ENCODE data around the gene DUSP12. TPM values are rescaled to one million over a fixed set of nuclear protein-coding genes. Genes with fewer than 3 reads are reported as not detected.
"Not testable (repeated sequence)": the region's sequence is repeated elsewhere in the genome, so short reads cannot be mapped to it uniquely, and the experiment has no call there.

Gene DUSP12
- total RNA-seq, 1 experiment from 2014 or later, result 65.0 TPM

DNA sequence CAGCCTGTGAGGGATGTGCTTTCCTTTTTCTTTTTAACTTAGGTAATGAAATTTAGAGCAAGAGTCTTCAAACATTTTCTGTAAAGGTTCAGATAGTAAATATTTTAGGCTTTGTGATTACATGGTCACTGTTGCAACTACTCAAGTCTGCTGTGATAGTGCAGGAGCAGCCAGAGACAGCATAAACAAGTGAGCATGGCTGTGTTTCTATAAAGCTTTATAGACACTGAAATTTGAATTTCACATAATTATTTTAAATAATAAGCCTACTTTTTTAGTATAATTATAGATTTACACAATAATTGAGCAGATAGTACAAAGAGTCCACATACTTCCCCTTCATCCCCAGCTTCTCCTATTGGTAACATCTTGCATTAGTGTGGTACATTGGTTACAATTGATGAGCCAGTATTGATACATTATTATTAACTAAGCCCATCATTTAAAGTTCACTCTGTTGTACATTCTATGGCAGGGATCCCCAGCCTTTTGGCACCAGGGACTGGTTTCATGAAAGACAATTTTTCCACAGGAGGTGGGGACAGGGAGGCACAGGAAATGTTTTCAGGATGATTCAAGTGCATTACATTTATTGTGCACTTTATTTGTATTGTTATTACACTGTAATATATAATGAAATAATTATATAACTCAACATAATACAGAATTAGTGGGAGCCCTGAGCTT is 19.5 kb downstream of the DUSP12 start:
- DNase-seq (ENCODE audit: unreplicated experiment), result no peak
- intact Hi-C loops (cut with micrococcal nuclease), result no loop called here
- TF ChIP-seq, protein P1, sequence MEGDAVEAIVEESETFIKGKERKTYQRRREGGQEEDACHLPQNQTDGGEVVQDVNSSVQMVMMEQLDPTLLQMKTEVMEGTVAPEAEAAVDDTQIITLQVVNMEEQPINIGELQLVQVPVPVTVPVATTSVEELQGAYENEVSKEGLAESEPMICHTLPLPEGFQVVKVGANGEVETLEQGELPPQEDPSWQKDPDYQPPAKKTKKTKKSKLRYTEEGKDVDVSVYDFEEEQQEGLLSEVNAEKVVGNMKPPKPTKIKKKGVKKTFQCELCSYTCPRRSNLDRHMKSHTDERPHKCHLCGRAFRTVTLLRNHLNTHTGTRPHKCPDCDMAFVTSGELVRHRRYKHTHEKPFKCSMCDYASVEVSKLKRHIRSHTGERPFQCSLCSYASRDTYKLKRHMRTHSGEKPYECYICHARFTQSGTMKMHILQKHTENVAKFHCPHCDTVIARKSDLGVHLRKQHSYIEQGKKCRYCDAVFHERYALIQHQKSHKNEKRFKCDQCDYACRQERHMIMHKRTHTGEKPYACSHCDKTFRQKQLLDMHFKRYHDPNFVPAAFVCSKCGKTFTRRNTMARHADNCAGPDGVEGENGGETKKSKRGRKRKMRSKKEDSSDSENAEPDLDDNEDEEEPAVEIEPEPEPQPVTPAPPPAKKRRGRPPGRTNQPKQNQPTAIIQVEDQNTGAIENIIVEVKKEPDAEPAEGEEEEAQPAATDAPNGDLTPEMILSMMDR (IDR thresholded peaks at IDR 0.05; ENCODE audit: unreplicated experiment), result no peak
- Mint-ChIP-seq H3K4me1 (ENCODE audit: insufficient read depth, unreplicated experiment) (peaks cover 19% of the 10 kb centered on the region), H3K27ac (ENCODE audit: low read depth, unreplicated experiment) (no peak overlapping the region), H3K27me3 (ENCODE audit: insufficient read depth, unreplicated experiment) (no peaks in the 10 kb centered on the region), H3K4me3 (ENCODE audit: unreplicated experiment) (no peak overlapping the region), H3K36me3 (ENCODE audit: insufficient read depth, unreplicated experiment) (peaks cover 11% of the 10 kb centered on the region), H3K9me3 (ENCODE audit: unreplicated experiment) (no peaks in the 10 kb centered on the region)
- no TSS peak for BruUV-seq (replicated peaks)
- CTCF ChIA-PET, result interaction anchor here (0.6 to 1.3 kb wide), 3 partner anchors 29 to 268 kb away, joined by 3 to 4 read pairs (median 4); no protein-coding TSS in a partner anchor
- POLR2A ChIA-PET, result no interaction called here

GRCh38 chr1:161769673-161770045 is 20.1 kb downstream of the DUSP12 start:
- CTCF ChIA-PET, result interaction anchor here (1.3 kb wide), 2 partner anchors 30 to 268 kb away, joined by 3 to 4 read pairs; no protein-coding TSS in a partner anchor
- H3K27me3 Mint-ChIP-seq (ENCODE audit: insufficient read depth, unreplicated experiment); H3K4me3 Mint-ChIP-seq (ENCODE audit: unreplicated experiment); DNase-seq (ENCODE audit: unreplicated experiment); H3K27ac Mint-ChIP-seq (ENCODE audit: low read depth, unreplicated experiment); H3K9me3 Mint-ChIP-seq (ENCODE audit: unreplicated experiment); POLR2A ChIA-PET; intact Hi-C loops (cut with micrococcal nuclease); BruUV-seq (replicated peaks): not testable (repeated sequence)
- peaks cover 19% of the 10 kb centered on the region for H3K4me1 Mint-ChIP-seq (ENCODE audit: insufficient read depth, unreplicated experiment)
- H3K36me3 Mint-ChIP-seq (ENCODE audit: insufficient read depth, unreplicated experiment), result peaks cover 11% of the 10 kb centered on the region

- no peak for DNase-seq (ENCODE audit: unreplicated experiment)
- H3K4me1 Mint-ChIP-seq (ENCODE audit: insufficient read depth, unreplicated experiment), result peaks cover 19% of the 10 kb centered on the region
- no peak overlapping the region for H3K27ac Mint-ChIP-seq (ENCODE audit: low read depth, unreplicated experiment)
- H3K4me3 Mint-ChIP-seq (ENCODE audit: unreplicated experiment), result no peak overlapping the region
- CTCF ChIA-PET, result interaction anchor here (1.3 kb wide), 1 partner anchor 30 kb away, joined by 3 read pairs; no protein-coding TSS in a partner anchor
- peaks cover 11% of the 10 kb centered on the region for H3K36me3 Mint-ChIP-seq (ENCODE audit: insufficient read depth, unreplicated experiment)
- intact Hi-C loops (cut with micrococcal nuclease), result no loop called here
- no peaks in the 10 kb centered on the region for H3K9me3 Mint-ChIP-seq (ENCODE audit: unreplicated experiment)
- BruUV-seq (replicated peaks), result no TSS peak
- TF ChIP-seq, protein P1 (IDR thresholded peaks at IDR 0.05; ENCODE audit: unreplicated experiment), result no peak
- POLR2A ChIA-PET, result no interaction called here
- no peaks in the 10 kb centered on the region for H3K27me3 Mint-ChIP-seq (ENCODE audit: insufficient read depth, unreplicated experiment)
Measured at GRCh38 chr1:161770250-161770649, 20.7 kb downstream of the DUSP12 start.

GRCh38 chr1:161771161-161771560 is 21.6 kb downstream of the DUSP12 start:
- H3K4me3 Mint-ChIP-seq (ENCODE audit: unreplicated experiment), result no peak overlapping the region
- intact Hi-C loops (cut with micrococcal nuclease), result no loop called here
- DNase-seq (ENCODE audit: unreplicated experiment), result no peak
- ChIA-PET CTCF (interaction anchor here (0.6 to 2.8 kb wide), 4 partner anchors 18 to 612 kb away, joined by 3 to 16 read pairs (median 3); no protein-coding TSS in a partner anchor), POLR2A (interaction anchor here (1.2 kb wide), 1 partner anchor 21 kb away, joined by 4 read pairs; the partner anchor contains the start of gene DUSP12)
- no peak overlapping the region for H3K27ac Mint-ChIP-seq (ENCODE audit: low read depth, unreplicated experiment)
- H3K9me3 Mint-ChIP-seq (ENCODE audit: unreplicated experiment), result no peaks in the 10 kb centered on the region
- peaks cover 9% of the 10 kb centered on the region for H3K36me3 Mint-ChIP-seq (ENCODE audit: insufficient read depth, unreplicated experiment)
- BruUV-seq (replicated peaks), result no TSS peak
- peaks cover 19% of the 10 kb centered on the region for H3K4me1 Mint-ChIP-seq (ENCODE audit: insufficient read depth, unreplicated experiment)
- TF ChIP-seq, protein P1 (IDR thresholded peaks at IDR 0.05; ENCODE audit: unreplicated experiment), result no peak
- no peaks in the 10 kb centered on the region for H3K27me3 Mint-ChIP-seq (ENCODE audit: insufficient read depth, unreplicated experiment)
